NB4 (cell line): ENCODE measurements around the gene ADSL.

Source experiments
- TF ChIP-seq, protein P1 (sequence below): IDR thresholded peaks from 2 replicates; pipeline ENCODE4 v1.6.1; 2011; ENCODE audit warnings: low read depth, low read length
- TF ChIP-seq, protein P2 (sequence below): IDR thresholded peaks from one replicate; pipeline ENCODE4 v1.5.1; 2012; ENCODE audit warnings: low read depth, low read length

DNA sequence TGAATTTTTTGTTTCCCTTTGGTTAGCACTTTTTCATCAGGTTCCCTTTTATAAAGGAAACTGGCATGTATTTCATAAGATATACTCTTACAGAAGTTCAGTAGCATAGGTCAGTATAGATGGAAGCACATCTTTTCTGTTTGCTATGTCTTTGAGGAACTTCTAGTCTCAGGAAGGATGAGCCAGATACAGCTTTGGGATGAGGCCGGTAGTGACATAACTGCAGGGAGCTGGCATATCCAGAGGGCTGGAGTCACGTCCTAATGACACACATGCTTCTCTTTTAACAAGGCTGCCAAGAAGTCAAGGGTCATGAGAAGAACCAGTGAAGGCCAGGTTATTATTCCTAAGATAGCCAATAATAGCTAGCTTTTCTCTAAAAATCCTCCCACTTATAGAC is 33.3 kb upstream of the ADSL start:
- TF ChIP-seq, protein P1, sequence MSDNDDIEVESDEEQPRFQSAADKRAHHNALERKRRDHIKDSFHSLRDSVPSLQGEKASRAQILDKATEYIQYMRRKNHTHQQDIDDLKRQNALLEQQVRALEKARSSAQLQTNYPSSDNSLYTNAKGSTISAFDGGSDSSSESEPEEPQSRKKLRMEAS, result no peak
- TF ChIP-seq, protein P2, sequence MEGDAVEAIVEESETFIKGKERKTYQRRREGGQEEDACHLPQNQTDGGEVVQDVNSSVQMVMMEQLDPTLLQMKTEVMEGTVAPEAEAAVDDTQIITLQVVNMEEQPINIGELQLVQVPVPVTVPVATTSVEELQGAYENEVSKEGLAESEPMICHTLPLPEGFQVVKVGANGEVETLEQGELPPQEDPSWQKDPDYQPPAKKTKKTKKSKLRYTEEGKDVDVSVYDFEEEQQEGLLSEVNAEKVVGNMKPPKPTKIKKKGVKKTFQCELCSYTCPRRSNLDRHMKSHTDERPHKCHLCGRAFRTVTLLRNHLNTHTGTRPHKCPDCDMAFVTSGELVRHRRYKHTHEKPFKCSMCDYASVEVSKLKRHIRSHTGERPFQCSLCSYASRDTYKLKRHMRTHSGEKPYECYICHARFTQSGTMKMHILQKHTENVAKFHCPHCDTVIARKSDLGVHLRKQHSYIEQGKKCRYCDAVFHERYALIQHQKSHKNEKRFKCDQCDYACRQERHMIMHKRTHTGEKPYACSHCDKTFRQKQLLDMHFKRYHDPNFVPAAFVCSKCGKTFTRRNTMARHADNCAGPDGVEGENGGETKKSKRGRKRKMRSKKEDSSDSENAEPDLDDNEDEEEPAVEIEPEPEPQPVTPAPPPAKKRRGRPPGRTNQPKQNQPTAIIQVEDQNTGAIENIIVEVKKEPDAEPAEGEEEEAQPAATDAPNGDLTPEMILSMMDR, result no peak
